Left kidney (tissue), 2 donors: Measurements from ENCODE around the gene FAM216A. TPM values are rescaled to one million over a fixed set of nuclear protein-coding genes. Genes with fewer than 3 reads are reported as not detected.

Experiments
- DNase-seq: peaks from one replicate; pipeline ENCODE4 v3.0.0-alpha.2; 2013
- polyA plus RNA-seq: library from polyadenylated mRNA; unstranded; fragments of 120-200 nt; gene quantifications from one replicate; pipeline ENCODE4 v1.2.1, GENCODE V29; 2013; ENCODE audit not compliant: insufficient read length

The FAM216A gene
- polyA plus RNA-seq, 1 donor = 20.9 TPM

- DNase-seq = no peak
Measured at GRCh38 chr12:110538869-110539622, 70.4 kb downstream of the FAM216A start.

Other genes starting within 250 kb of the FAM216A start
- 174 TPM for gene ATP2A2, start 187.6 kb upstream of the FAM216A start, polyA plus RNA-seq
- gene ANAPC7, start 65.1 kb upstream of the FAM216A start, polyA plus RNA-seq = 102 TPM
- 248 TPM for gene ARPC3, start 18.5 kb upstream of the FAM216A start, polyA plus RNA-seq
- 32.5 TPM for gene GPN3, start 588 bp upstream of the FAM216A start, polyA plus RNA-seq
- 173 TPM for gene VPS29, start 33.3 kb downstream of the FAM216A start, polyA plus RNA-seq
- 1.4 TPM for gene RAD9B, start 33.5 kb downstream of the FAM216A start, polyA plus RNA-seq
- 23.7 TPM for gene PPTC7, start 114.5 kb downstream of the FAM216A start, polyA plus RNA-seq
- gene TCTN1, start 145.3 kb downstream of the FAM216A start, polyA plus RNA-seq = 123 TPM
- 10.7 TPM for gene HVCN1, start 220.3 kb downstream of the FAM216A start, polyA plus RNA-seq